HG03060 (cell line): ENCODE results near the gene BAIAP2.

Experiments
- ATAC-seq: cut with Tn5 transposase; IDR thresholded peaks from one replicate; pipeline ENCODE4 v1.9.1; 2021; ENCODE audit warnings: low read depth, moderate number of reproducible peaks; ENCODE audit not compliant: unreplicated experiment

BAIAP2 gene, protein sequence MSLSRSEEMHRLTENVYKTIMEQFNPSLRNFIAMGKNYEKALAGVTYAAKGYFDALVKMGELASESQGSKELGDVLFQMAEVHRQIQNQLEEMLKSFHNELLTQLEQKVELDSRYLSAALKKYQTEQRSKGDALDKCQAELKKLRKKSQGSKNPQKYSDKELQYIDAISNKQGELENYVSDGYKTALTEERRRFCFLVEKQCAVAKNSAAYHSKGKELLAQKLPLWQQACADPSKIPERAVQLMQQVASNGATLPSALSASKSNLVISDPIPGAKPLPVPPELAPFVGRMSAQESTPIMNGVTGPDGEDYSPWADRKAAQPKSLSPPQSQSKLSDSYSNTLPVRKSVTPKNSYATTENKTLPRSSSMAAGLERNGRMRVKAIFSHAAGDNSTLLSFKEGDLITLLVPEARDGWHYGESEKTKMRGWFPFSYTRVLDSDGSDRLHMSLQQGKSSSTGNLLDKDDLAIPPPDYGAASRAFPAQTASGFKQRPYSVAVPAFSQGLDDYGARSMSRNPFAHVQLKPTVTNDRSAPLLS

DNA sequence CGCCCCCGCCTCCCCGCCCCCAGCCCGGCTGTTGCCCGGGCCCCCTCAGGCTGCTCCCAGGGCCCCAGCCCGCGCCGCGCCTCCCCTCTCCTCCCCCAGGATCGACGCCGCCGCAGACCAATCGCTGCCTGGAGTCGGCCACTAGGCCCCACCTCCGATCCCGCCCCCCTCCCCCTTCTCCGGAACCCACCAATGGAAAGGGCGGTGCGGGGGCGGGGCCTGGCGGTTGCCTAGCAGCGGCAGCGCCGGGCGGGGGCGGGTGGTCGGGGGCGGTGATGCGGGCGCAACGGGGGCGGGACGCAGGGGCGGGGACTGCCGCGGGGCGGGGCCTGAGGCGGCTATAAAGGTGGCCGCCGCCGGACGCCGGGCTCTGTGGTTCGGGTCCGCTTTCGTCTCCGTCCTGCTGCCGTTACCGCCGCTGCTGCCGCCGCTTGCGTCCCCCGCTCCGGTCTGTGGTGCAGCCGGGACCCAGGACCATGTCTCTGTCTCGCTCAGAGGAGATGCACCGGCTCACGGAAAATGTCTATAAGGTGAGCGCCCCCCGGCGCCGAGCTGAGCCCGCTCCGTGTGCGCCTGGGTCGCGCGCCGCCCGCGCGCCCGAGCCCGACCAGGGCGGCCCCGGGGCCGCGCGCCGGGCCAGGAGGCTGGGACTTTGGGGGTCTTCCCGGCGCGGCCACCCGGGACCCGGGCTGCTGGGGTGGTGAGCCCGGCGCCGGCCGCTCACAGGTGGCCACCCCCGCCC is at the start of gene BAIAP2:
Gene BAIAP2, plus strand, starts transcription at position 373 of the 742 bp plus-strand sequence. Its CDS starts 104 bp downstream, at position 477.
- ATAC-seq, result no peak

GRCh38 chr17:80986046-80986445 is 48.9 kb upstream of the BAIAP2 start:
- ATAC-seq, result no peak

GRCh38 chr17:80986816-80987475 is 48.0 kb upstream of the BAIAP2 start:
- ATAC-seq, result no peak

- ATAC-seq, result no peak
Observed at GRCh38 chr17:80987941-80988461, 47.0 kb upstream of the BAIAP2 start.

- ATAC-seq, result no peak
Observed at GRCh38 chr17:80989586-80989913, 45.4 kb upstream of the BAIAP2 start.

- ATAC-seq, result no peak
Observed at GRCh38 chr17:80990921-80991644, 43.9 kb upstream of the BAIAP2 start.

DNA sequence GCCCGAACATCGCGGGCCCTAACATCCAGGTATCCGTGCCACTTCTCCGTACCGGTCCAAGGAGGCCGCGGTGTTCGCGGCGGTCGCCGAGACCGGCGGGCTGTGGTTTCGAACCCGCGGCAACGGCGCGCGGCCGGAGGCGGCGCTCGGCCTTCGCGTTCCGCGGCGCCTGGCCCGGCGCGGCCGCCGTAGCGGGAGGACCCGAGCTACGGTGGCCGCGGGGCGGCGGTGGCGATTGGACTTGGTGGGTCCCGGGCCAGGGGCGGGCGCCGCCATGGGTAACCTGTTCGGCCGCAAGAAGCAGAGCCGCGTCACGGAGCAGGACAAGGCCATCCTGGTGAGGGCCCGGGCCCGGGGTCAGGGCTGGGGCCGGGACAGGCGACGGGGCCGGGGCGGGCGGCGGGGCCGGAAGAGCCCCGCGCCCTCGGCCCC is 43.3 kb upstream of the BAIAP2 start, which contains the start of gene CHMP6:
Gene CHMP6, plus strand, starts transcription at position 197 of the 432 bp plus-strand sequence. Its CDS starts 78 bp downstream, at position 275.
- ATAC-seq, result no peak

DNA sequence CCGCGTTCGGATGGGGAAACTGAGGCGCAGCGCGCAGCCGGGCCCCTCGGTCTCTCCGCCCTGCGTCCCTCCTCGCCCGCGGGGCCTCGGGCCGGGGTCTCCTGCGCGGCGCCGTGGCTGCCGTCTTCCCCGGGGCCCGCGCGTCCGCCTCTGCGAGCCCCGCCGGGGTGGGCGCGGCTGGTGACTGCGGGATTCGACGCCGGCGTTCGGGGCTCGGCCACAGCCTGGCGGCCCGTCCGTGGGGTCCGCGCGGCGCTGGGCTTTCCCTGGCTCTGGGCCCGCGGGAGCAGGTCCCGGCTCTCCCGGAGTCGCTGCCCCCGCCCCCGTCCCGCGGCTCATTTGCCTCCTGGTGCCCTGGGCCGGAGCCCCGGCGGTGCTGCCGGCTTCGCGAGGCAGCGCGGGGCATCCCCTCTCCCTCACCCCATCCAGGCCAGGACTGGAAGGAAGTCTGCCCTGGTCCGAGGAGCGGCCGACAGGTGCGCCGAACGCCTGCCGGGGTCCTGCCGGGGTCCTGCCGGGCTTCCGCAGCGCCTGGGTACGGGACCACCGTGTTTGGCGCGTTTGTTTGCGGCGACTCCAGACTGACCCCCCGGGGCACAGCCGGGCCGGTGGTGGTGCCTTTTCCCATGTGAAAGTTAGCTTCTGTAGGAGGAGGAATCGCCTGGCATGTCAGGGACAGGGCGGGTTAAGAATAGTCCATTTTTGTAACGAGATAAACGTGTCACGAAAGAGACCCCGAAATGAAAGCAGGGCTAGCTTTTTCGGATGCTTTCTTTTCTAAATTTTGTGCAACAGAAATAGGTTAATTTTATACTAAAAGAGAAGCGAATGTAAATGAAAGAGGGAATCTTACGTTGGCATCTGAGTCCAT is 42.6 kb upstream of the BAIAP2 start:
- no peak for ATAC-seq

GRCh38 chr17:80992948-80993624 is 41.9 kb upstream of the BAIAP2 start:
- no peak for ATAC-seq

GRCh38 chr17:80995131-80995530 is 39.8 kb upstream of the BAIAP2 start:
- no peak for ATAC-seq

GRCh38 chr17:80996422-80997305 is 38.3 kb upstream of the BAIAP2 start:
- no peak for ATAC-seq

DNA sequence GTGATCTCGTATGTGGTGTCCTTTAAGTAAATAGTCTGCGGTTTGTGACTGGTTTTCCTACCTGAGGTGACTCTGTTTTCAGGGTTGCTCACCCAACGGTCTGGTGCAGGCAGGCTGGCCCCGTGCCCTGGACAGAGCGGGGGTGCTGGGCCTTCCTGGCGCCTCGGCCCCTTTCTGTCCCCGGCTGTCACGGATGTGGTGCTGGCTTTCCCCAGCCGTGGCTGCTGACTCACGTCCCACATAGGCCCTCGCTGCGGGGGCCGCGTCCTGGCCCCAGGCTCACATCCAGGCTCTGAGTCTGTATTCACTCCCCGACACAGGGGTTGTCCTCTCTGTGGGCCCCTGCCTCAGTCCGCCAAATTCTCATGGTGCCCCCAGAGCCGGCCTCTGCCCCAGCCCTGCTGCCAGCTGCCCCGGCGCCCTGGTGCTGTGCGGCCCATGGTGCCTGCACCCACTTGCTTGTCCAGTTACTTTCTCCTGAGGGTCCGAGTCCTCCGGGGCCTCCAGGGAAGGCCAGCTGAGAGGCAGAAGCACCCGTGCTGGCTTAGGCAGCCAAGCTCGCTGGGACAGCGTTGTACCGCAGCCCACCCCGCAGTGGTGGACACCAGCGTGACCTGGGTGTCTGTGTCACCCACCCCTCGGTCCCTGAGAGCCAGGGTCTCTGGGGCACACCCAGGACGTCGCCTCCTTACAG is 37.4 kb upstream of the BAIAP2 start:
- no peak for ATAC-seq

GRCh38 chr17:80998118-80998747 is 36.7 kb upstream of the BAIAP2 start:
- ATAC-seq, result no peak

GRCh38 chr17:80998748-80999535 is 36.0 kb upstream of the BAIAP2 start:
- ATAC-seq, result no peak

DNA sequence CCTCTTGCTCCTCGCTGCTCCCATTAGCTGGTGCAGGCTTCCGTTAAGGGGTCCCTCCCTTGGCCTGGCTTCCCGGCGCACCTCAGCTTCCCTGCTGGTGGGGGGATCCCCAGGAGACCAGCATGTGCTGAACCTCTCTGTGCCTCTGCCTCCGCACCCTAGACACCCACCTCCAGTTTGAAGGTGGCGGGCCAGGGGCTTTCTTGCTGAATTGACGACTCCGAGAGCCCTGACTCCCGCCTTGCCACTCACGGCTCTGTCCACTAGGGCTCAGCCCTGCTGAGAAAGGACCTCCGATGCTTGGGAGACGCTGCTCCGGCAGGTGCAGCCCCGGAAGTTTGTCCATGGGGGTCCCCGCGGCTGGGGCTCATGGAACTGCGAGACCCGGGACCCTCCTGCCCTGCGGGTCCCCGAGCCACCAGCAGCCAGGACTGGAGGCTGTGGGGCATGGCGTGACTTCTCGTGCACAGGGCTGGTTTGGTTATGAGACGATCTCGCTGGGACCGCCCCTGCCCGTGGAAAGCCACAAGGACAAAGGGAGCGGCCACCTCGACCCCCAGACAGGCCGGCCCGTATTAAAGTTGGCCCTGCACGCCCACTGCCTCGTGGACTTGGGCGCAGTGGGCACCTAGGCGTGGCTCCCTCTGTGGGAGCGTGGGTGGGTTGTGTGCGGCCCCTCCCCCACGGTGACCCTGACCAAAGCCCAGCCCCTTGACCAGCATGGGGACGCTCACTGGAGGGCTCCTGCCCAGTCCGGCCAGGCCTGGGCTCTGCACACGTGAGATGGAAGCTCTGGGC is 35.2 kb upstream of the BAIAP2 start:
- ATAC-seq, result no peak
